Left ventricle myocardium superior (tissue), 1 donor: ENCODE results near the gene ORC5. TPM values are rescaled to one million over a fixed set of nuclear protein-coding genes. Genes with fewer than 3 reads are reported as not detected.
"Not testable (repeated sequence)": the region's sequence is repeated elsewhere in the genome, so short reads cannot be mapped to it uniquely, and the experiment has no call there.

ENCODE experiments used
- ATAC-seq: fragments of 200-7000 bp; cut with Tn5 transposase; one replicate; pipeline ENCODE4 v1.9.1; 2020; ENCODE audit warnings: mild to moderate bottlenecking, moderate library complexity
- DNase-seq: peaks from one replicate; pipeline ENCODE4 v3.0.0-alpha.2; 2020
- intact Hi-C: fragments of 100-400 bp; cut with micrococcal nuclease; formaldehyde crosslinking; loops from one replicate; pipeline ENCODE4 v1.11.0; 2022
- long read RNA-seq: library from polyadenylated mRNA; unstranded; transcript quantifications from one replicate; pipeline ENCODE4 v2.0.0, GENCODE V29; 2021
- total RNA-seq: library from RNA; stranded (reverse); fragmentation: NEBNext Ultra II Directional; extraction: Animal tissue kit (Norgen Biotek cat#: 25700); gene quantifications from one replicate; pipeline ENCODE4 v1.2.1, GENCODE V29; 2021
- donor health status: DM: no; HTN: yes; CAD: no; lungs with severe emphysema.

Gene ORC5
- 7.7 TPM for total RNA-seq
- long read RNA-seq, transcript ORC5-201 (14 exons, 1,958 nt) = major isoform, 13 of 16 reads
- long read RNA-seq, partial matches to known transcripts = 0 of 16 reads
- long read RNA-seq, other reads (novel, unspliced or antisense) = 3 of 16 reads

- DNase-seq (peak; percentile 87), ATAC-seq (peak; percentile 100)
- intact Hi-C loops = no loop called here
Measured at GRCh38 chr7:104207731-104208420, at the start of gene ORC5. ORC5 (minus strand) TSS chr7:104208013; CDS start chr7:104207904, 109 bp downstream.

GRCh38 chr7:104255616-104256015 is 47.8 kb upstream of the ORC5 start:
- ATAC-seq (no peak), DNase-seq (no peak)
- intact Hi-C loops = no loop called here

GRCh38 chr7:104255194-104255593 is 47.4 kb upstream of the ORC5 start:
- ATAC-seq (no peak), DNase-seq (no peak)
- intact Hi-C loops = no loop called here

GRCh38 chr7:104254696-104255095 is 46.9 kb upstream of the ORC5 start:
- intact Hi-C loops = no loop called here
- ATAC-seq = no peak
- no peak for DNase-seq

- ATAC-seq = peak; percentile 43
- intact Hi-C loops = no loop called here
- DNase-seq = no peak
Measured at GRCh38 chr7:104252409-104253134, 44.8 kb upstream of the ORC5 start.

- no peak for DNase-seq
- intact Hi-C loops = no loop called here
- ATAC-seq = no peak
Measured at GRCh38 chr7:104242638-104243037, 34.8 kb upstream of the ORC5 start.

GRCh38 chr7:104241538-104242209 is 33.9 kb upstream of the ORC5 start:
- DNase-seq = no peak
- no peak for ATAC-seq
- intact Hi-C loops = no loop called here

GRCh38 chr7:104241135-104241534 is 33.3 kb upstream of the ORC5 start:
- no peak for ATAC-seq
- intact Hi-C loops = no loop called here
- DNase-seq = no peak

- intact Hi-C loops = no loop called here
- ATAC-seq (no peak), DNase-seq (no peak)
Measured at GRCh38 chr7:104240401-104240800, 32.6 kb upstream of the ORC5 start.

- intact Hi-C loops = loop anchor here (10.0 kb wide), 1 partner anchor 620 kb away; no protein-coding TSS in a partner anchor
- DNase-seq, ATAC-seq: not testable (repeated sequence)
Measured at GRCh38 chr7:104234990-104235389, 27.2 kb upstream of the ORC5 start.

GRCh38 chr7:104231054-104232046 is 23.5 kb upstream of the ORC5 start:
- intact Hi-C loops = loop anchor here (10.0 kb wide), 1 partner anchor 623 kb away; no protein-coding TSS in a partner anchor
- DNase-seq = no peak
- ATAC-seq = peak; percentile 76

GRCh38 chr7:104230606-104231005 is 22.8 kb upstream of the ORC5 start:
- intact Hi-C loops = loop anchor here (10.0 kb wide), 1 partner anchor 624 kb away; no protein-coding TSS in a partner anchor
- ATAC-seq (no peak), DNase-seq (no peak)

GRCh38 chr7:104228442-104228841 is 20.6 kb upstream of the ORC5 start:
- intact Hi-C loops = no loop called here
- DNase-seq = no peak
- ATAC-seq = no peak

GRCh38 chr7:104225451-104225850 is 17.6 kb upstream of the ORC5 start:
- intact Hi-C loops = no loop called here
- ATAC-seq (no peak), DNase-seq (no peak)

- no peak for DNase-seq
- intact Hi-C loops = no loop called here
- no peak for ATAC-seq
Measured at GRCh38 chr7:104217620-104218019, 9.8 kb upstream of the ORC5 start.

- ATAC-seq = no peak
- intact Hi-C loops = no loop called here
- no peak for DNase-seq
Measured at GRCh38 chr7:104209063-104209462, 1.2 kb upstream of the ORC5 start.

- intact Hi-C loops = no loop called here
- no peak for DNase-seq
- ATAC-seq = peak; percentile 8
Measured at GRCh38 chr7:104208421-104208780, 588 bp upstream of the ORC5 start.

- peak; percentile 59 for ATAC-seq
- DNase-seq = no peak
- intact Hi-C loops = no loop called here
Measured at GRCh38 chr7:104207348-104207730, 474 bp downstream of the ORC5 start.

GRCh38 chr7:104206841-104207240 is 972 bp downstream of the ORC5 start:
- DNase-seq = no peak
- no peak for ATAC-seq
- intact Hi-C loops = no loop called here
